Transverse colon (tissue), 4 donors: ENCODE results near the gene HDLBP.

Experiments
- EP300 ChIP-seq: sonication (generic); formaldehyde crosslinking; IDR thresholded peaks from one replicate; pipeline ENCODE4 v1.6.1; 2017; ENCODE audit warnings: antibody characterized with exemption, low read depth
- POLR2A ChIP-seq: fragments of 450-650 bp; IDR thresholded peaks from one replicate; pipeline ENCODE4 v1.6.1; 2016; ENCODE audit warnings: antibody characterized with exemption, mild to moderate bottlenecking, moderate library complexity
- POLR2AphosphoS5 ChIP-seq, 3 donors: sonication (generic); formaldehyde crosslinking; IDR thresholded peaks; one replicate each; pipeline ENCODE4 v1.6.1; 2016; ENCODE audit warnings: antibody characterized with exemption in 3 of 3
- TF ChIP-seq, protein P1 (sequence below), 5 experiments: fragments of 200-600 bp in 3 of 5; fragments of 450-650 bp in 2 of 5; sonication (generic) in 3 of 5; IDR thresholded peaks; 1 replicate in 2 of 5; 2 replicates in 3 of 5; pipeline ENCODE4 v1.5.1; 2016 to 2017; ENCODE audit warnings: antibody characterized with exemption in 5 of 5, inconsistent platforms in 3 of 5, mild to moderate bottlenecking in 2 of 5, moderate library complexity in 1 of 5

DNA sequence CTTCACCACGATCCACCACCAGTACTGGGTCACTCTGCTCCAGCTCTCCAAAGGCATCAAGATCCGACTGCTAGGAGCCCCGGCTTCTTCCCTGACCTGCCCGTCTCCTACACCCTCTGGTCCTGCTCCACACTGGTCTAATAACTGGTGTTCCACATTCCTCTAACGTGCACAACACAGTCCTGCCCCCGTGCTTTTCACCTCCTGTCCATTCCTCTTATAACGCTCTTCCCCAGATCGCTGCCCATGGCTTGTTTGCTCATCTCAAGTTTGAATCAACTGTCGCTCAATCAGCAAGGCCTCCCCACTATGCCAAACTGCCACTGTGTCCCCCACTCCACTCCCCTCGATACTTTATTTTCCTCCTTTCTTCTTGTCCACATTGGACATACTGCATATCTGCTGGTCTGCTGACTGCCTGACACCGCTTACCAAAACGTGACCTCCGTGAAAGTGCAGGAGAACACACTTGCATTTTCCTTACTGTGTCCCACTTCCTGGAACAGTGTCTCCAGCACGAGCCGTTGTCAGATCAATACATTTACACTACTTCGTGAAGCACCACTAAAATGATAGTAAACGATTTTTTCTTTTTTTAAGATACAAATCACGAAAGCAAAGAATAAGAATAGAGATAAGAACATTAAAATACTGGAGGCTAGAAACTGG lies 6.5 kb downstream of the HDLBP start:
- TF ChIP-seq, protein P1, sequence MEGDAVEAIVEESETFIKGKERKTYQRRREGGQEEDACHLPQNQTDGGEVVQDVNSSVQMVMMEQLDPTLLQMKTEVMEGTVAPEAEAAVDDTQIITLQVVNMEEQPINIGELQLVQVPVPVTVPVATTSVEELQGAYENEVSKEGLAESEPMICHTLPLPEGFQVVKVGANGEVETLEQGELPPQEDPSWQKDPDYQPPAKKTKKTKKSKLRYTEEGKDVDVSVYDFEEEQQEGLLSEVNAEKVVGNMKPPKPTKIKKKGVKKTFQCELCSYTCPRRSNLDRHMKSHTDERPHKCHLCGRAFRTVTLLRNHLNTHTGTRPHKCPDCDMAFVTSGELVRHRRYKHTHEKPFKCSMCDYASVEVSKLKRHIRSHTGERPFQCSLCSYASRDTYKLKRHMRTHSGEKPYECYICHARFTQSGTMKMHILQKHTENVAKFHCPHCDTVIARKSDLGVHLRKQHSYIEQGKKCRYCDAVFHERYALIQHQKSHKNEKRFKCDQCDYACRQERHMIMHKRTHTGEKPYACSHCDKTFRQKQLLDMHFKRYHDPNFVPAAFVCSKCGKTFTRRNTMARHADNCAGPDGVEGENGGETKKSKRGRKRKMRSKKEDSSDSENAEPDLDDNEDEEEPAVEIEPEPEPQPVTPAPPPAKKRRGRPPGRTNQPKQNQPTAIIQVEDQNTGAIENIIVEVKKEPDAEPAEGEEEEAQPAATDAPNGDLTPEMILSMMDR (IDR thresholded peaks at IDR 0.05): no peak
- TF ChIP-seq POLR2A: no peak
- TF ChIP-seq EP300: no peak
- TF ChIP-seq POLR2AphosphoS5 (IDR thresholded peaks at IDR 0.05): no peak
